K562 (cell line): ENCODE measurements around the gene HBG1. TPM values are rescaled to one million over a fixed set of nuclear protein-coding genes. Genes with fewer than 3 reads are reported as not detected.

Experiments used
- ATAC-seq: fragments of 200-7000 bp; cut with Tn5 transposase; 3 replicates; pipeline ENCODE4 v1.9.1; 2020; ENCODE audit warnings: moderate library complexity
- BruUV-seq: library from RNA; stranded (reverse); fragments of 400-500 nt; replicated peaks from 2 replicates; lab custom pipeline; 2021; lab: Mats Ljungman, UMichigan
- CTCF ChIA-PET: fragments of 300-600 bp; formaldehyde crosslinking; extraction: SDS; loops from one replicate; lab custom pipeline; 2021; ENCODE audit warnings: low intra/inter-chr PET ratio; lab: Yijun Ruan, JAX
- POLR2A ChIA-PET: fragments of 300-600, 350-650 bp; sonication (Branson Sonifier 250); formaldehyde crosslinking; extraction: SDS; loops from one replicate; lab custom pipeline; 2021; ENCODE audit warnings: antibody characterized with exemption, inconsistent platforms; lab: Yijun Ruan, JAX
- DNase-seq, 4 experiments: peaks; one replicate each; pipeline versions ENCODE4 v3.0.0 to v3.0.0-alpha.2; 2011 to 2018; ENCODE audit warnings: low spot score in 3 of 4, mixed read lengths in 3 of 4; ENCODE audit errors: extremely low read depth in 1 of 4
- FAIRE-seq: peaks from 2 replicates; lab custom pipeline; 2011; peaks lifted over from hg19 to GRCh38; lab: Jason Lieb, UNC
- H2AFZ ChIP-seq: 2 replicates; pipeline ENCODE4 v1.6.0; 2011; ENCODE audit warnings: low read depth, low read length, control low read depth, inconsistent platforms
- H3K27ac ChIP-seq: fragments of 200-600 bp; 3 replicates; pipeline ENCODE4 v1.8.0; 2011; ENCODE audit warnings: low read depth, mild to moderate bottlenecking, control low read depth, inconsistent platforms, low read length, moderate library complexity, mixed read lengths; ENCODE audit errors: extremely low read depth
- H3K27me3 ChIP-seq, 2 experiments: fragments of 300-600 bp in 1 of 2; 2 replicates in 1 of 2; 3 replicates in 1 of 2; pipeline versions ENCODE4 v1.6.0 to v1.8.0; 2011; ENCODE audit warnings: inconsistent platforms in 2 of 2, low read length in 2 of 2, mild to moderate bottlenecking in 1 of 2, mixed read lengths in 1 of 2, moderate library complexity in 1 of 2; ENCODE audit not compliant: control insufficient read depth in 2 of 2, insufficient read depth in 2 of 2
- H3K36me3 ChIP-seq: fragments of 300-600 bp; 3 replicates; pipeline ENCODE4 v1.8.0; 2011; ENCODE audit warnings: mild to moderate bottlenecking, low read length, inconsistent platforms; ENCODE audit not compliant: control insufficient read depth, insufficient read depth
- H3K4me1 ChIP-seq, 2 experiments: fragments of 200-600 bp in 1 of 2; replicated peaks in 1 of 2; 2 replicates in 1 of 2; 3 replicates in 1 of 2; pipeline versions ENCODE4 v1.5.1 to v1.8.0; 2011; ENCODE audit warnings: inconsistent platforms in 2 of 2, low read length in 2 of 2, mild to moderate bottlenecking in 1 of 2, mixed read lengths in 1 of 2, moderate library complexity in 1 of 2; ENCODE audit not compliant: control insufficient read depth in 2 of 2, insufficient read depth in 2 of 2
- H3K4me2 ChIP-seq: 2 replicates; pipeline ENCODE4 v1.6.1; 2011; ENCODE audit warnings: low read length, control low read depth, inconsistent platforms, mixed read lengths; ENCODE audit not compliant: insufficient read depth
- H3K4me3 ChIP-seq: fragments of 200-600 bp; sonication (generic), shearing (Covaris generic); 2 replicates; pipeline ENCODE4 v1.5.1; 2016; ENCODE audit warnings: control low read depth, inconsistent platforms
- H3K79me2 ChIP-seq: fragments of 200-600 bp; 3 replicates; pipeline ENCODE4 v1.8.0; 2011; ENCODE audit warnings: low read length, inconsistent platforms; ENCODE audit not compliant: control insufficient read depth, insufficient read depth
- H3K9ac ChIP-seq, 2 experiments: 2 replicates each; pipeline versions ENCODE4 v1.6.0 to v1.6.1; 2011; ENCODE audit warnings: low read depth in 2 of 2, low read length in 2 of 2, control low read depth in 1 of 2, inconsistent platforms in 1 of 2, mild to moderate bottlenecking in 1 of 2, mixed read lengths in 1 of 2; ENCODE audit not compliant: insufficient read depth in 1 of 2
- H3K9me1 ChIP-seq: one replicate; pipeline ENCODE4 v1.6.0; 2011; ENCODE audit warnings: inconsistent platforms, mild to moderate bottlenecking, low read length, moderate library complexity; ENCODE audit not compliant: control insufficient read depth, insufficient read depth
- H3K9me3 ChIP-seq: replicated peaks from 2 replicates; pipeline ENCODE4 v1.5.1; 2011; ENCODE audit warnings: low read depth, low read length, inconsistent platforms; ENCODE audit not compliant: control insufficient read depth, insufficient read depth
- H4K20me1 ChIP-seq: replicated peaks from 2 replicates; pipeline ENCODE4 v1.6.1; 2011; ENCODE audit warnings: low read length, inconsistent platforms, mixed read lengths; ENCODE audit not compliant: control insufficient read depth, insufficient read depth
- FOXM1 ChIP-seq, 2 experiments: fragments of 450-650 bp in 1 of 2; sonication (generic) in 1 of 2; formaldehyde crosslinking in 1 of 2; IDR thresholded peaks; 2 replicates each; pipeline versions ENCODE4 v1.6.1 to v1.9.0; 2017 to 2022; ENCODE audit warnings: low read depth in 2 of 2, mild to moderate bottlenecking in 2 of 2, missing genetic modification reagents in 1 of 2, moderate library complexity in 1 of 2
- LEF1 ChIP-seq: fragments of 450-650 bp; IDR thresholded peaks from 2 replicates; pipeline ENCODE4 v1.6.1; 2016; ENCODE audit warnings: mild to moderate bottlenecking
- THRA ChIP-seq: fragments of 450-650 bp; IDR thresholded peaks from 2 replicates; pipeline ENCODE4 v1.6.1; 2017; ENCODE audit warnings: mild to moderate bottlenecking, moderate library complexity
- WGBS: fragments of 100-300 bp; shearing (Covaris generic); methylation state at CpG from one replicate; pipeline ENCODE4 v1.1.6; 2016; ENCODE audit warnings: low coverage, mixed read lengths; ENCODE audit not compliant: insufficient coverage; ENCODE audit errors: missing lambda C conversion rate; 5-methylcytosine and 5-hydroxymethylcytosine counted together
- in situ Hi-C: fragments of 300-500 bp; cut with MboI; formaldehyde crosslinking; loops from 4 replicates; pipeline ENCODE4 v1.15.0; 2018; ENCODE audit warnings: inconsistent platforms, mixed read lengths
- intact Hi-C: fragments of 100-400 bp; cut with micrococcal nuclease; formaldehyde crosslinking; loops from 2 replicates; pipeline ENCODE4 v1.14.2; 2022
- polyA plus RNA-seq, 8 experiments: library from polyadenylated mRNA; depleted of rRNA in 4 of 8; stranded (reverse) in 5 of 8; unstranded in 3 of 8; fragments of >200 nt; fragmentation: Nextera tagmentation in 2 of 8; fragmentation: Illumina TruSeq in 1 of 8; extraction: Ambion mirVana in 2 of 8; extraction: Trizol in 1 of 8; gene quantifications; 2 replicates each; pipeline versions ENCODE4 v1.2.1 to v1.2.3, GENCODE V29; 2011 to 2014; ENCODE audit warnings: inconsistent platforms in 1 of 8, missing spikeins in 1 of 8
- total RNA-seq, 7 experiments: library from RNA; depleted of rRNA in 6 of 7; stranded (reverse); fragments of >200 nt in 6 of 7; fragmentation: Illumina TruSeq in 2 of 7; extraction: Trizol in 2 of 7; gene quantifications; 2 replicates each; pipeline versions ENCODE4 v1.2.1 to v1.2.3, GENCODE V29; 2011 to 2021; ENCODE audit warnings: low replicate concordance in 1 of 7
- TF ChIP-seq, protein P1 (sequence below): fragments of 450-650 bp; IDR thresholded peaks from 2 replicates; pipeline ENCODE4 v1.6.1; 2018; ENCODE audit not compliant: partially characterized antibody
- TF ChIP-seq, protein P2 (sequence below): sonication (generic); IDR thresholded peaks from 2 replicates; pipeline ENCODE4 v1.6.1; 2016

The HBG1 gene
- total and polyA plus RNA-seq, 9 of the 15 experiments (the other 6 are each of a cell fraction or from before 2014, with no cell fraction given): 1,066 to 16,338 (median 4,898) TPM

- no peak for FAIRE-seq
- Histone ChIP-seq H3K9me3 (no peaks in the 10 kb centered on the region), H3K27me3 (no peaks in the 10 kb centered on the region), H3K27ac (no peak overlapping the region), H3K9me1 (no peaks in the 10 kb centered on the region), H3K36me3 (no peaks in the 10 kb centered on the region), H3K9ac (no peak overlapping the region)
- CTCF ChIA-PET: no interaction called here
- POLR2A ChIA-PET: interaction anchor here (0.8 kb wide), 1 partner anchor 14 kb away, joined by 5 read pairs; no protein-coding TSS in a partner anchor
- TF ChIP-seq, protein P1, sequence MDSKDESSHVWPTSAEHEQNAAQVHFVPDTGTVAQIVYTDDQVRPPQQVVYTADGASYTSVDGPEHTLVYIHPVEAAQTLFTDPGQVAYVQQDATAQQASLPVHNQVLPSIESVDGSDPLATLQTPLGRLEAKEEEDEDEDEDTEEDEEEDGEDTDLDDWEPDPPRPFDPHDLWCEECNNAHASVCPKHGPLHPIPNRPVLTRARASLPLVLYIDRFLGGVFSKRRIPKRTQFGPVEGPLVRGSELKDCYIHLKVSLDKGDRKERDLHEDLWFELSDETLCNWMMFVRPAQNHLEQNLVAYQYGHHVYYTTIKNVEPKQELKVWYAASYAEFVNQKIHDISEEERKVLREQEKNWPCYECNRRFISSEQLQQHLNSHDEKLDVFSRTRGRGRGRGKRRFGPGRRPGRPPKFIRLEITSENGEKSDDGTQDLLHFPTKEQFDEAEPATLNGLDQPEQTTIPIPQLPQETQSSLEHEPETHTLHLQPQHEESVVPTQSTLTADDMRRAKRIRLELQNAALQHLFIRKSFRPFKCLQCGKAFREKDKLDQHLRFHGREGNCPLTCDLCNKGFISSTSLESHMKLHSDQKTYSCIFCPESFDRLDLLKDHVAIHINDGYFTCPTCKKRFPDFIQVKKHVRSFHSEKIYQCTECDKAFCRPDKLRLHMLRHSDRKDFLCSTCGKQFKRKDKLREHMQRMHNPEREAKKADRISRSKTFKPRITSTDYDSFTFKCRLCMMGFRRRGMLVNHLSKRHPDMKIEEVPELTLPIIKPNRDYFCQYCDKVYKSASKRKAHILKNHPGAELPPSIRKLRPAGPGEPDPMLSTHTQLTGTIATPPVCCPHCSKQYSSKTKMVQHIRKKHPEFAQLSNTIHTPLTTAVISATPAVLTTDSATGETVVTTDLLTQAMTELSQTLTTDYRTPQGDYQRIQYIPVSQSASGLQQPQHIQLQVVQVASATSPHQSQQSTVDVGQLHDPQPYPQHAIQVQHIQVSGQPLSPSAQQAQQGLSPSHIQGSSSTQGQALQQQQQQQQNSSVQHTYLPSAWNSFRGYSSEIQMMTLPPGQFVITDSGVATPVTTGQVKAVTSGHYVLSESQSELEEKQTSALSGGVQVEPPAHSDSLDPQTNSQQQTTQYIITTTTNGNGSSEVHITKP: peak; percentile 46
- TF ChIP-seq LEF1 (0 out of 2 replicates have a peak, but pooled peaks have one; percentile 37), THRA (peak; percentile 56; the same call in 1 of the 2 replicates), FOXM1 (IDR thresholded peaks at IDR 0.05; ENCODE audit: low read depth) (no peak), FOXM1 (CRISPR knock-in tag; IDR thresholded peaks at IDR 0.05; ENCODE audit: low read depth) (no peak)
- TF ChIP-seq, protein P2, sequence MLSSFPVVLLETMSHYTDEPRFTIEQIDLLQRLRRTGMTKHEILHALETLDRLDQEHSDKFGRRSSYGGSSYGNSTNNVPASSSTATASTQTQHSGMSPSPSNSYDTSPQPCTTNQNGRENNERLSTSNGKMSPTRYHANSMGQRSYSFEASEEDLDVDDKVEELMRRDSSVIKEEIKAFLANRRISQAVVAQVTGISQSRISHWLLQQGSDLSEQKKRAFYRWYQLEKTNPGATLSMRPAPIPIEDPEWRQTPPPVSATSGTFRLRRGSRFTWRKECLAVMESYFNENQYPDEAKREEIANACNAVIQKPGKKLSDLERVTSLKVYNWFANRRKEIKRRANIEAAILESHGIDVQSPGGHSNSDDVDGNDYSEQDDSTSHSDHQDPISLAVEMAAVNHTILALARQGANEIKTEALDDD: 0 out of 2 replicates have a peak, but pooled peaks have one; percentile 31
- TF ChIP-seq, all 486 proteins: peak for 4
- intact Hi-C loops: no loop called here
- Histone ChIP-seq H3K79me2 (no peaks in the 10 kb centered on the region), H2AFZ (peak overlapping the region; percentile 25; the same call in 1 of the 2 replicates), H3K4me1 (peaks cover 9 to 23% of the 10 kb centered on the region in 2 experiments; a peak in 4 of 5 replicates), H3K4me2 (no peak overlapping the region), H3K4me3 (no peak overlapping the region), H4K20me1 (no peaks in the 10 kb centered on the region)
- in situ Hi-C loops: no loop called here
- no peak for DNase-seq
- no TSS peak for BruUV-seq
- no peak for ATAC-seq
- WGBS: 0% methylated on average over 1 of the region's 1 CpG
These were observed 22.0 kb downstream of the HBG1 start for GRCh38 chr11:5227681-5228080.
